MM.1S (cell line): ENCODE results near the gene PDCD1.
"Not testable (repeated sequence)": the region's sequence is repeated elsewhere in the genome, so short reads cannot be mapped to it uniquely, and the experiment has no call there.

Source experiments
- DNase-seq: peaks from one replicate; pipeline ENCODE4 v3.0.0-alpha.2; 2015
- H2AFZ ChIP-seq: fragments of 300-600 bp; sonication (generic); 2 replicates; pipeline ENCODE4 v1.6.0; 2016; ENCODE audit warnings: antibody characterized with exemption, low read length
- H3F3A ChIP-seq: fragments of 300-600 bp; sonication (generic); 2 replicates; pipeline ENCODE4 v1.6.1; 2016; ENCODE audit warnings: mild to moderate bottlenecking, antibody characterized with exemption, low read length, moderate library complexity, mixed read lengths; ENCODE audit not compliant: insufficient read depth
- H3K27ac ChIP-seq: fragments of 300-600 bp; sonication (generic); 2 replicates; pipeline ENCODE4 v1.5.1; 2016; ENCODE audit warnings: mild to moderate bottlenecking, low read length
- H3K27me3 ChIP-seq: fragments of 300-600 bp; sonication (generic); replicated peaks from 2 replicates; pipeline ENCODE4 v1.6.0; 2016; ENCODE audit warnings: low read length; ENCODE audit not compliant: insufficient read depth
- H3K36me3 ChIP-seq: fragments of 300-600 bp; sonication (generic); replicated peaks from 2 replicates; pipeline ENCODE4 v1.6.1; 2016; ENCODE audit warnings: mild to moderate bottlenecking, low read length, mixed read lengths; ENCODE audit not compliant: insufficient read depth
- H3K4me1 ChIP-seq: fragments of 300-600 bp; sonication (generic); 2 replicates; pipeline ENCODE4 v1.6.1; 2016; ENCODE audit warnings: low read length, mixed read lengths
- H3K4me2 ChIP-seq: fragments of 300-600 bp; sonication (generic); 2 replicates; pipeline ENCODE4 v1.6.0; 2016; ENCODE audit warnings: low read depth, low read length
- H3K4me3 ChIP-seq: fragments of 300-600 bp; sonication (generic); 2 replicates; pipeline ENCODE4 v1.5.1; 2016; ENCODE audit warnings: low read length, mixed read lengths
- H3K79me2 ChIP-seq: fragments of 300-600 bp; sonication (generic); 2 replicates; pipeline ENCODE4 v1.6.1; 2016; ENCODE audit warnings: mixed run types, low read length, mixed read lengths
- H3K9ac ChIP-seq: fragments of 300-600 bp; sonication (generic); 2 replicates; pipeline ENCODE4 v1.6.1; 2016; ENCODE audit warnings: low read length, mixed read lengths
- H3K9me2 ChIP-seq: fragments of 300-600 bp; sonication (generic); replicated peaks from 2 replicates; pipeline ENCODE4 v1.6.1; 2016; ENCODE audit warnings: mild to moderate bottlenecking, low read length, mixed read lengths; ENCODE audit not compliant: insufficient read depth
- H3K9me3 ChIP-seq: fragments of 300-600 bp; sonication (generic); replicated peaks from 2 replicates; pipeline ENCODE4 v1.6.1; 2016; ENCODE audit warnings: mild to moderate bottlenecking, low read length, mixed read lengths; ENCODE audit not compliant: insufficient read depth
- H4K20me1 ChIP-seq: fragments of 300-600 bp; sonication (generic); 2 replicates; pipeline ENCODE4 v1.6.1; 2016; ENCODE audit warnings: mild to moderate bottlenecking, low read length, moderate library complexity, mixed read lengths; ENCODE audit not compliant: insufficient read depth
- CTCF ChIP-seq: fragments of 300-600 bp; sonication (generic); IDR thresholded peaks from 2 replicates; pipeline ENCODE4 v1.5.1; 2016; ENCODE audit warnings: antibody characterized with exemption, low read length, mixed read lengths
- EZH2 ChIP-seq: fragments of 300-600 bp; sonication (generic); optimal IDR thresholded peaks from 2 replicates; pipeline ENCODE3; 2017; ENCODE audit warnings: low read depth, mild to moderate bottlenecking, antibody characterized with exemption, low read length, mixed read lengths
- EZH2phosphoT487 ChIP-seq: fragments of 300-600 bp; sonication (generic); IDR thresholded peaks from 2 replicates; pipeline ENCODE4 v1.6.1; 2018; ENCODE audit warnings: antibody characterized with exemption, low read length

PDCD1 gene

DNA sequence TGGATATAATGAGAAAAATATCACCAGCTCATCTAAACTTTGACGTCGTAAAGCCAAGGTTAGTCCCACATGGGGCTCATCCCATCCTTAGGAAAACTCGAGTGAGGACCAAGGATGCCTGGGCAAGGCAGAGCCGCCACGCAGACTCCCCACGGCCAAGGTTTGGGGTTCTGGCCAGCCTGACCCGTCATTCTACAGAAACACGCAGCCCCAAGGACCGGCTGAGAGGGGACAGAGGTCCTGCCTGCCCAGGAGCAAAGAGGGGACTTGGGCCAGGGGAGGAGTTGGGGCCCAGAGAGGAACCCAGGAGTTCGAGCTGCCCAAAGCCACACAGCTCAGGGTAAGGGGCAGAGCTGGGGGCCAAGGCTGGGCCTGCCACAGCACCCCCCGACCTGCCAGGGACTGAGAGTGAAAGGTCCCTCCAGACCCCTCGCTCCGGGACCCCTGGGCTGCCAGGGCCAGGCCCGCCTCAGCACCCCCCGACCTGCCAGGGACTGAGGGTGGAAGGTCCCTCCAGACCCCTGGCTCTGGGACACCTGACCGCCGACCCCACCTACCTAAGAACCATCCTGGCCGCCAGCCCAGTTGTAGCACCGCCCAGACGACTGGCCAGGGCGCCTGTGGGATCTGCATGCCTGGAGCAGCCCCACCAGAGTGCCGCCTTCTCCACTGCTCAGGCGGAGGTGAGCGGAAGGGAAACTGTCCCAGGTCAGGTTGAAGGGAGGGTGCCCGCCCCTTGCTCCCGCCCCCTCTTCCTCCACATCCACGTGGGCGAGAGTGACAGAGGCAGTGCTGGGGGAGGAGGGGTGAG lies at the start of gene PDCD1:
Gene PDCD1 (minus strand): TSS at position 689 of the 811 bp plus-strand sequence. CDS start 56 bp downstream, at position 633.
- Histone ChIP-seq H3K36me3 (no peaks in the 10 kb centered on the region), H3K9me2 (no peaks in the 10 kb centered on the region), H3K79me2 (peaks cover 16% of the 10 kb centered on the region), H4K20me1 (no peaks in the 10 kb centered on the region), H2AFZ (peak within 1 kb of the TSS; percentile 39), H3K4me2 (peak within 1 kb of the TSS; percentile 83), H3K4me1 (peaks cover 20% of the 10 kb centered on the region), H3F3A (peaks cover 17% of the 10 kb centered on the region), H3K9me3 (no peaks in the 10 kb centered on the region), H3K9ac (peak within 1 kb of the TSS; percentile 89), H3K4me3 (peak within 1 kb of the TSS; percentile 67), H3K27ac (peak within 1 kb of the TSS; percentile 95), H3K27me3 (no peaks in the 10 kb centered on the region)
- peak; percentile 79 for DNase-seq
- no peak for TF ChIP-seq EZH2
- TF ChIP-seq CTCF = no peak
- no peak for TF ChIP-seq EZH2phosphoT487

DNA sequence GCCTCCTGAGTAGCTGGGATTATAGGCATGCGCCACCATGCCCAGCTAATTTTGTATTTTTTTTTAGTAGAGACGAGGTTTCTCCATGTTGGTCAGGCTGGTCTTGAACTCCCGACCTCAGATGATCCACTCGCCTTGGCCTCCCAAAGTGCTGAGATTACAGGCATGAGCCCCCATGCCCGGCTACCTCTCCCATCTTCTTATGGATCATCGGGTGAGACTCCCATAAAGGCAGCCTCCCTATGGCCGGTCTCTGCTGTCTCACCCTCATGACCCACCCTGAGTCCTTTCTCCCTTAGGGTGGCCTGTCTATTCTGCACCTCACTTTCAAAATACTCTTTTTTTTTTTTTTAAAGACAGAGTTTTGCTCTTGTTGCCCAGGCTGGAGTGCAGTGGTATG lies 49.1 kb upstream of the PDCD1 start:
- H3K4me3 ChIP-seq, H3K9ac ChIP-seq, H3K4me1 ChIP-seq, H3K9me2 ChIP-seq, H2AFZ ChIP-seq, H3K27ac ChIP-seq, H3K27me3 ChIP-seq, DNase-seq, H3F3A ChIP-seq, H3K36me3 ChIP-seq, H4K20me1 ChIP-seq, H3K79me2 ChIP-seq, H3K9me3 ChIP-seq, H3K4me2 ChIP-seq: not testable (repeated sequence)

DNA sequence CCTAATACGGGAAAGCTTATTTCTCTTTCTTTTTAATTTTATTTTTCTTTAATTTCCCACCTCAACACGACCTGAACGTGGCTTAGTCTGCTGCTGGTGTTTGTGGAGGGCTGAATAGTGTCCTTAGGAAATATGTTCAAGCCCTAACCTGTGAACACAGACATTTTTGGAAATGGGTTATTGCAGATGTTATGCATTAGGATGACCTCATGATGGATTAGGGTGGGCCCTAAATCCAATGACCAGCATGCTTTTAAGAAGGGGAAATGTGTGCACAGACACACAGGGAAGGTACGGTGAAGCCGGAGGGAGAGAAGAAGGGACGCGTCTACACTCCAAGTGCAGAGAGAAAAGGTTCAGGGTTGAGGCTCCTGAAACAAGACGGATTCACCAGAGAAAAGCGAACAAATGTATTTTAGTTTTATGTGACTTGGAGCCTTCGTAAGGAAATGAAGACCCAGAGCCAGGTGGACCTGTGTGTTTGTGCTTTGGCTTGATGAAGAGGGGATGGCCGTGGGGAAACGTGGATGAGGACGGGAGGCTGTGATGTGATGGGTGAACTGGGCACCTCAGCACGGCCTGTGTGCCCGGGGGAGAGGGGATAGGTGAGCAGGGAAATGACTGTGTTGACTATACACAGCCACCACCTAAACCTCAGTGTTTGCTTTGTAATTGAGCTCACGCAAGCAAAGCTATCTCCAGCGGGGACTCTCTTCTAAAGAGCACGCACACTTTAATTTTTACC lies 48.3 kb upstream of the PDCD1 start:
- no peaks in the 10 kb centered on the region for H3K9me3 ChIP-seq
- no peaks in the 10 kb centered on the region for H3K36me3 ChIP-seq
- H3K79me2 ChIP-seq = no peaks in the 10 kb centered on the region
- H3F3A ChIP-seq = no peaks in the 10 kb centered on the region
- no peaks in the 10 kb centered on the region for H3K27me3 ChIP-seq
- no peaks in the 10 kb centered on the region for H3K4me1 ChIP-seq
- H3K9ac ChIP-seq = no peak overlapping the region
- no peaks in the 10 kb centered on the region for H3K9me2 ChIP-seq
- H4K20me1 ChIP-seq = no peaks in the 10 kb centered on the region
- TF ChIP-seq EZH2phosphoT487 (no peak), EZH2 (no peak), CTCF (no peak)
- no peak overlapping the region for H3K27ac ChIP-seq
- H2AFZ ChIP-seq = no peak overlapping the region
- no peak overlapping the region for H3K4me3 ChIP-seq
- no peak for DNase-seq
- H3K4me2 ChIP-seq = no peak overlapping the region

DNA sequence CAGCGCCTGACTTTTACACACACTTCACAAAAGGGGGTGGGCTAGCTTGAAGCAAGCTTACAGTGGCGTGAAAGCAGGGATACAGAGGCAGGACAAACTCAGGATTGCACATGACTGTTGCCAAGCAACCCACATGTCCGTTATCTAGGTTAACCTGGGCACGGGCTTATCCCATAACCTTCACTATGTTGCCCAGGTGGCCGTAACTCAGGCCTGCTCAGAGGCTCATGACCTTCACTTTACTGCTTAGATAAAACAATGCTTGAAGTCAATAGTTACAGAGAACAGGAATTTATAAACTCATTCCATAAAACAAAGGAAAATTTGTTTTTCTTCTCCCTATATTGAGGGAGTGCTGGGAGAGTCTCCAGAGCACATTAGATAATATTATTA lies 47.7 kb upstream of the PDCD1 start:
- H3K27me3 ChIP-seq, H3K36me3 ChIP-seq, H3K27ac ChIP-seq, H4K20me1 ChIP-seq, H3K4me3 ChIP-seq, DNase-seq, H3K4me2 ChIP-seq, H3K9me3 ChIP-seq, H3F3A ChIP-seq, H3K79me2 ChIP-seq, H3K9me2 ChIP-seq, H3K9ac ChIP-seq, H3K4me1 ChIP-seq, H2AFZ ChIP-seq: not testable (repeated sequence)
